NCI-H128 (cell line): ENCODE data around the gene MAPK8.
A peak's percentile ranks its signal among the peaks of the same experiment; 100 is the strongest.
"Not testable (repeated sequence)": the region's sequence is repeated elsewhere in the genome, so short reads cannot be mapped to it uniquely, and the experiment has no call there.

Experiments used
- DNase-seq: peaks from one replicate; lab custom pipeline; 2025; ENCODE audit not compliant: unreplicated experiment; lab: John Stamatoyannopoulos, UW

The MAPK8 gene

DNA sequence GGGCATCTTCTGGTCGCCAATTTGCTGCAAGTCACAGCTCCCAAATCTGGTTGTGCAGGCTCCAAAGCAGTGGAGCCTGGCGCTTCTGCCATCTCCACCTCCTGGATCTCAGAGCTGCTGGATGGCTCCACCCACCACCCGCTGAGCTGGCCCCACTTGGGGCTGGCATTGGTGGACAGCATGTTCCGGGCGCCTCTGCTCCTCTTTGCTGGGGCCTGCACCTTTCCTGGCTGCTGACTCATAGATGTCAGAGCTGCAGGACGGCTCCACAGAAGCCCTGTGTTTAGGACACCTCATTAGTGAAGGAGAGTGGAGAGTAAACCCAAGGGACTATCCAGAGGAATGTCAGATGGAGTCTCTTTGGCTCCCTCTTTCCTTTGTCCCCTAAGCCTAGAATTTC, 27.4 kb downstream of the MAPK8 start:
- DNase-seq, result no peak

- no peak for DNase-seq
Measured at GRCh38 chr10:48335788-48336187, 29.3 kb downstream of the MAPK8 start.

GRCh38 chr10:48336978-48337599, 30.6 kb downstream of the MAPK8 start:
- DNase-seq, result no peak

DNA sequence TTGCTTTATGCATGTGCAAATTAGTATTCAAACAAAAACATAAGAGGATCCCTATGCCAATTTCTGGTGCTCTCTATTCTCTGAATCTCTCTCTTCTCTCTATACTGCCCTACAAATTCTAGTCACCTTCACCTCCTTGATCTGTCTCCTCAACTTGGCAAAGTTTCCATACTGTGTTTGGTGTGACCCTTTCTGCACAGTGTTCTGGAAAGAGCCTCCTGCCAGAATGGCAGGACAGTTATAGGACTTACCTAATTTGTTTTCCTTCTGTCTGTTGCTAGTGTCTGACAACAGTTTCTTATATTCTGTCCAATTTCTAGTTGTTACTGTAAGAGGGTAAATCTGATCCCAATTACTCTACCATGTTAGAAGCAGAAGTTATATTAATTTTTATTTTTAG, 34.3 kb downstream of the MAPK8 start:
- no peak for DNase-seq

DNA sequence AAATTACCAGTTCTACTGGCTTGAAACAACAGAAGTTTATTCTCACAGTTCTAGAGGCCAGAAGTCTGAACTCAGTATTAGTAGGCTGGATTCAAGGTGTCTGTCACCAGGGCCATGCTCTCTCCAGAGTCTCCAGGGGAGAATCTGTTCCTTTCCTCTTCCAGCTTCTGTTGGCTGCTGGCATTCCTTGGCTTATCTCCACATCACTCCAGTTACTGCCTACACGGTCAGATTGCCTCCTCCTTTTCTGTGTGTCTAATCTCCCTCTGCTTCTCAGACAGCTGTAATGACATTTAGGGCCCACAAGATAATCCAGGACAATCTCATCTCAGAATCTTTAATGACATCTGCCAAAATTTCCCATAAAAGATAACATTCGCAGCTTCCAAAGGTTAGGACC, 36.6 kb downstream of the MAPK8 start:
- DNase-seq, result no peak

DNA sequence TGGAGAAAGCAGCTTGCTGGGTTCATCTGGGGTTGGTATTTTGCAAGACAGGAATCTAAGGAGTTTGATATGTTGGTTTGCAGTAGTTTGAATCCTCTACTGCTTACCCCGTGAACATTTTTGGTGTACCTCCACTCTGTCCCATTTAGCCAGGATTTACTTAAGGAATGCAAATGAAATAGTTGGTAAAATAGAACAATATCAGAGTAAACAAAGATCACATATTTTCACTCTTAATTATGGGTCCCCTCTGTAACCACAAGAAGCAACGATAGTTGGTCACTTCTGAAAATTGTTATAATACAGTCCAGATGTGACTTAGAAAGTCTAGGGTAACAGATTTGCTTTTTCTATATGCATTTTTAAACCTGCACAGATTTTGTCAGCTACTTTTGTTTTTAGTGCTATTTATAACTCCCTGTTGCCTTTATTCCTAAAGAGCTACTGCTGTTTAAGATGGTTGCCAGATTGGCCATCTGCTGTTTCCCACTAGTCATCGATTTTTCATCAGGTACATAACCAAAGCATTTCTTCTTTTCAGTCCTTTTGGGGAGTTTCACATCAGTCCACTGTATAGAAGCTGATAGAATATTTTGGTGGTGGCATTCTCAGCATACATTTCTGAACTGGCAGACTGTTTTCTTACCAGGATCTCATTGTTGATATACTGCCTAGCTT, 37.6 kb downstream of the MAPK8 start:
- no peak for DNase-seq

GRCh38 chr10:48346248-48346647, 39.8 kb downstream of the MAPK8 start:
- DNase-seq, result not testable (repeated sequence)

DNA sequence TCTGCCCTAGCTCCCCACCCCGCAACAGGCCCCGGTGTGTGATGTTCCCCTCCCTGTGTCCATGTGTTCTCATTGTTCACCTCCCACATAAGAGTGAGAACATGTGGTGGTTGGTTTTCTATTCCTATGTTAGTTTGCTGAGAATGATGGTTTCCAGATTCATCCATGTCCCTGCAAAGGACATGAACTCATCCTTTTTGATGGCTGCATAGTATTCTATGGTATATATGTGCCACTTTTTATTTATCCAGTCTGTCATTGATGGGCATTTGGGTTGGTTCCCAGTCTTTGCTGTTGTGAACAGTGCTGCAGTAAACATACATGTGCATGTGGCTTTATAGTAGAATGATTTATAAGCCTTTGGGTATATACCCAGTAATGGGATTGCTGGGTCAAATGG, 41.1 kb downstream of the MAPK8 start:
- DNase-seq, result not testable (repeated sequence)

DNA sequence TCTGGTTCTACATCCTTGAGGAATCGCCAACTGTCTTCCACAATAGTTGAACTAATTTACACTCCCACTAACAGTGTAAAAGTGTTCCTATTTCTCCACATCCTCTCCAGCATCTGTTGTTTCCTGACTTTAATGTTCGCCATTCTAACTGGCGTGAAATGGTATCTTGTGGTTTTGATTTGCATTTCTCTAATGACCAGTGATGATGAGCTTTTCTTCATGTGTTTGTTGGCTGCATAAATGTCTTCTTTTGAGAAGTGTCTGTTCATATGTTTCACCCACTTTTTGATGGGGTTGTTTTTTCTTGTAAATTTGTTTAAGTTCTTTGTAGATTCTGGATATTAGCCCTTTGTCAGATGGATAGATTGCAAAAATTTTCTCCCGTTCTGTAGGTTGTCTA, 41.5 kb downstream of the MAPK8 start:
- DNase-seq, result not testable (repeated sequence)

DNA sequence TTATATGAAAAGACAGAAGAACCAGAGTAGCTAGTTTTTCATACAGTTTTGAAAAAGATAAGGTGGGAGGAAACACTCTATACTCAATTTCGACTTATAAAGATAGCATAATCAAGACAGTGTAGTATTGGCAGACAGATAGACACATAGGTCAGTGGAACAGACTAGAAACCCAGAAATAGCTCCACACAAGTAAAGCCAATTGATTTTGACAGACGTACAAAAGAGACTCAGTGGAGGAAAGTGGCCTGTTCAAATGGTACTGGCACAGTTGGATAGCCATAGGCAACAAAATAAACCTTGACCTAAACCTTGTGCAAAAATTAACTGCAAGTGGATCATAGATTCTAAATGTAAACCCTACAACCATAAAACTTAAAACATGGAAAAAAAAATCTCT, 46.8 kb downstream of the MAPK8 start:
- no peak for DNase-seq

- no peak for DNase-seq
Measured at GRCh38 chr10:48357631-48358030, 51.2 kb downstream of the MAPK8 start.

DNA sequence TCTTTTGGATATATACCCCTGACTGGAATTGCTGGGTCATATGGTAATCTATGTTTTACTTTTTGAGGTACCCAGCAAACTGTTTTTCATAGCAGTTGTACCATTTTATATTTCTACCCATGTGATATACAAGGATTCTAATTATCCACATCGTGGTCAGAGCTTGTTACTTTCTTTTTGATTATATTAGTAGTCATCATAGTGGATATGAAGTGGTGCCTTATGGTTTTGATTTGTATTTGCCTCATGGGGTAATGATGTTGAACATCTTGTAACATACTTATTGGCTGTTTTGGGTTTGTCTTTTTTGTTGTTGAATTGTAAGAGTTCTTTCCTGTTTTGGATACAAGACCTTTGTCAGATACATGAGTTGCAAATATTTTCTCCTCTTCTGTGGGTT, 51.7 kb downstream of the MAPK8 start:
- DNase-seq, result no peak

GRCh38 chr10:48358838-48359237, 52.4 kb downstream of the MAPK8 start:
- no peak for DNase-seq

DNA sequence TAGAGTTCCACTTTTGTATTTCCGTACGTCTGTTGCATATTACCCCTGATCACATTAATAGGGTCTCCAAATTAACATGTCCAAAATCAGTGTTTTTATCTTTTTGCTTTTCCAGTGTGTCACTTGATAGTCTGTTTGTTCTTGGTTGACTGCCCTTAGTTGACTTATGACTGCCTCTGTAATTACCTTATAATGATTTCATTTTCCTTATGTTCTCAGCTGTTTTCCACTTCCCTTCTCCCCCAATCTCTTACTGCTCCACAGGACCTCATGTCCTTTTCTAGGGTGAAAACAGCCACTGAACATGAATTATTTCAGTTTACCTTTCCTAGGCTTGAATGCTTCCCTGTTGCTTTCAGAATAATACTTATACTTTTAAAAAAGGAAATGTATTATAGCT, 54.7 kb downstream of the MAPK8 start:
- no peak for DNase-seq

- DNase-seq, result peak; percentile 3
Measured at GRCh38 chr10:48363617-48364355, 57.3 kb downstream of the MAPK8 start.

- DNase-seq, result no peak
Measured at GRCh38 chr10:48364659-48365405, 58.4 kb downstream of the MAPK8 start.

DNA sequence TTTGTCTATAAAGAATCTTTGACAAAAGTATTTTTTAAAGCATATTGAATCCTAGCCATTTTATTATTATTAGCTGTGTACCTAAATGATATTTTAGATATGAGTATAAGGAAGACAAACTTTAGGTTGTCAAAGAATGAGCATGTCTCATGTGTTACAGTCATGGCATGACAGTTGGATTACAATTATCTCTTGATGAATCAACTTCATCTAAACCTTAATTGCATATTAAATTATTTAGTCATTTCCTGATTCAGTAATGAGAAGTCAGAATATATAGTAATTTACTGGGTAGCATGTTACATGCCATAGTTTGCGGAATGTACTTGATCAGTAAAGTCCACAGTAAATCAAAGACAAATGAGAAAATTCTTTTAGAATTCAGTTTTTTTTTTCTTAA, 59.2 kb downstream of the MAPK8 start:
- DNase-seq, result no peak

GRCh38 chr10:48366261-48366660, 59.8 kb downstream of the MAPK8 start:
- no peak for DNase-seq

DNA sequence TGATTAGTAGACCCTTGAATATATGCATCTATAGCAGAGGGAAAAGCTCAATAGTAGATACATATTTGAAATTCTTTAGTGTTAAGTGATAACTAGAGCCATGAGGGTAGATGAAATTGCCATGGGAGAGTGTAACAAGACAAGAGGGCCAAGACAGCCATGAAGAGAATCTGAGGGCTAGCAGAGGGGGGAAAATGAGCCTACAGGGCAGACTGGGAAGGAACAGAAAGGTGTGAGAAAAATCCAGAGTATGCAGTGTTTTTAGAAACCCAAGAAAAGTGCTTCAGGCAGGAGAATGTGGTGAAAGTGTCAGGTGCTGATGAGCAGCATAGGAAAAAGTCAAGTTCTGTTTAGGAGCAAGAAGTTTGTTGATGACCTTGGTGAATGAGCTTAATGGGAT, 63.0 kb downstream of the MAPK8 start:
- DNase-seq, result no peak

- no peak for DNase-seq
Measured at GRCh38 chr10:48377751-48378530, 71.5 kb downstream of the MAPK8 start.

- no peak for DNase-seq
Measured at GRCh38 chr10:48378675-48379074, 72.2 kb downstream of the MAPK8 start.
